Fibroblast of lung (primary cell): ENCODE results near the gene TUNAR. TPM values are rescaled to one million over a fixed set of nuclear protein-coding genes. Genes with fewer than 3 reads are reported as not detected.

Source experiments
- DNase-seq, 2 donors: peaks; one replicate each; pipeline versions ENCODE4 v3.0.0 to v3.0.0-alpha.2; 2010; ENCODE audit warnings: low read depth in 2 of 2
- H2AFZ ChIP-seq: 2 replicates; pipeline ENCODE4 v1.5.1; 2012; ENCODE audit warnings: low read length, control low read depth, inconsistent platforms
- H3K27ac ChIP-seq: 2 replicates; pipeline ENCODE4 v1.5.1; 2011; ENCODE audit warnings: low read length, control low read depth; ENCODE audit not compliant: insufficient read depth
- H3K27me3 ChIP-seq: 2 replicates; pipeline ENCODE4 v1.5.1; 2011; ENCODE audit warnings: mild to moderate bottlenecking, low read length; ENCODE audit not compliant: control insufficient read depth, insufficient read depth
- H3K36me3 ChIP-seq: 2 replicates; pipeline ENCODE4 v1.5.1; 2011; ENCODE audit warnings: low read length; ENCODE audit not compliant: control insufficient read depth, insufficient read depth
- H3K4me1 ChIP-seq: 2 replicates; pipeline ENCODE4 v1.5.1; 2011; ENCODE audit warnings: low read length; ENCODE audit not compliant: control insufficient read depth, insufficient read depth; ENCODE audit errors: extremely low read depth
- H3K4me2 ChIP-seq: 2 replicates; pipeline ENCODE4 v1.5.1; 2011; ENCODE audit warnings: low read length, control low read depth; ENCODE audit not compliant: insufficient read depth; ENCODE audit errors: extremely low read depth
- H3K4me3 ChIP-seq, 4 experiments: fragments of 200-600 bp in 1 of 4; sonication (generic) in 1 of 4; replicated peaks in 1 of 4; 2 replicates each; pipeline ENCODE4 v1.5.1; 2011 to 2016; ENCODE audit warnings: low read length in 4 of 4, low read depth in 3 of 4, mild to moderate bottlenecking in 3 of 4, control low read depth in 2 of 4, inconsistent platforms in 1 of 4, mixed read lengths in 1 of 4; ENCODE audit not compliant: insufficient read depth in 1 of 4; ENCODE audit errors: control extremely low read depth in 1 of 4
- H3K79me2 ChIP-seq: 2 replicates; pipeline ENCODE4 v1.5.1; 2012; ENCODE audit warnings: mild to moderate bottlenecking, low read length, inconsistent platforms; ENCODE audit not compliant: control insufficient read depth, insufficient read depth
- H3K9ac ChIP-seq: 2 replicates; pipeline ENCODE4 v1.5.1; 2011; ENCODE audit warnings: mild to moderate bottlenecking, low read length, control low read depth; ENCODE audit not compliant: insufficient read depth
- H3K9me3 ChIP-seq: 2 replicates; pipeline ENCODE4 v1.5.1; 2012; ENCODE audit warnings: low read depth, low read length; ENCODE audit not compliant: control insufficient read depth, insufficient read depth
- H4K20me1 ChIP-seq: 2 replicates; pipeline ENCODE4 v1.5.1; 2011; ENCODE audit warnings: low read length; ENCODE audit not compliant: control insufficient read depth, insufficient read depth; ENCODE audit errors: extremely low read depth
- EZH2 ChIP-seq: IDR thresholded peaks from 2 replicates; pipeline ENCODE4 v1.5.1; 2012; ENCODE audit warnings: low read length, control low read depth, mild to moderate bottlenecking; ENCODE audit errors: missing control alignments
- polyA plus RNA-seq, 2 donors: library from polyadenylated mRNA; depleted of rRNA in 1 of 2; stranded (reverse) in 1 of 2; unstranded in 1 of 2; fragments of >200 nt; gene quantifications; 2 replicates each; pipeline ENCODE4 v1.2.1, GENCODE V29; 2011 to 2012; ENCODE audit warnings: missing spikeins in 1 of 2
- total RNA-seq: library from RNA; depleted of rRNA; stranded (reverse); fragments of >200 nt; gene quantifications from 2 replicates; pipeline ENCODE4 v1.2.1, GENCODE V29; 2014
- TF ChIP-seq, protein P1 (sequence below), 2 donors: IDR thresholded peaks in 1 of 2; conservative IDR thresholded peaks in 1 of 2; 1 replicate in 1 of 2; 2 replicates in 1 of 2; pipeline ENCODE4 v1.5.1; 2011 to 2012; ENCODE audit warnings: low read length in 2 of 2, control low read depth in 1 of 2, inconsistent platforms in 1 of 2, low read depth in 1 of 2, mild to moderate bottlenecking in 1 of 2

TUNAR gene
- total and polyA plus RNA-seq, 2 donors (not counting 1 experiment from before 2014, with no cell fraction given), result not detected

DNA sequence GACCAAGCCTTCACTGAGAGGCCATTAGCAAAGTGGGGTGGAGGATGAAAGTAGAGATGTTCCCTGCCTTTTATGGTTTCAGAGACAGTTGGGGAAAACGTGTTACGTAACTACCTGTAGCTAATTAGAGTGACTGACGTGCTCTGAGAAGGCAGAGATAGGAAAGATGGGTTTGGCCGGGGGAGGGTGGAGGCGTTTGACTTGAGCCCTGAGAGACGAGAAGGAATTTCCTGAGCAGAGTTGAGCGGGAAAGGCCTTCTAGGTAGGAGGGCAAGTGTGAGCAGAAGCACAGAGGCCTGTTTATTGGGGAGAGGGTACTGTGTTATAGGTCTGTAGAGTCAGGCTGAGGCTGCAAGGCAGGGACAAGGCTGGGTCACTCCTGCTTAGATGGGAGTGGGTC, 8.6 kb downstream of the TUNAR start:
- no peak for DNase-seq
- no peaks in the 10 kb centered on the region for H3K79me2 ChIP-seq
- no peaks in the 10 kb centered on the region for H3K36me3 ChIP-seq
- no peak overlapping the region for H3K4me3 ChIP-seq
- H3K4me2 ChIP-seq, result no peak overlapping the region
- TF ChIP-seq, protein P1, sequence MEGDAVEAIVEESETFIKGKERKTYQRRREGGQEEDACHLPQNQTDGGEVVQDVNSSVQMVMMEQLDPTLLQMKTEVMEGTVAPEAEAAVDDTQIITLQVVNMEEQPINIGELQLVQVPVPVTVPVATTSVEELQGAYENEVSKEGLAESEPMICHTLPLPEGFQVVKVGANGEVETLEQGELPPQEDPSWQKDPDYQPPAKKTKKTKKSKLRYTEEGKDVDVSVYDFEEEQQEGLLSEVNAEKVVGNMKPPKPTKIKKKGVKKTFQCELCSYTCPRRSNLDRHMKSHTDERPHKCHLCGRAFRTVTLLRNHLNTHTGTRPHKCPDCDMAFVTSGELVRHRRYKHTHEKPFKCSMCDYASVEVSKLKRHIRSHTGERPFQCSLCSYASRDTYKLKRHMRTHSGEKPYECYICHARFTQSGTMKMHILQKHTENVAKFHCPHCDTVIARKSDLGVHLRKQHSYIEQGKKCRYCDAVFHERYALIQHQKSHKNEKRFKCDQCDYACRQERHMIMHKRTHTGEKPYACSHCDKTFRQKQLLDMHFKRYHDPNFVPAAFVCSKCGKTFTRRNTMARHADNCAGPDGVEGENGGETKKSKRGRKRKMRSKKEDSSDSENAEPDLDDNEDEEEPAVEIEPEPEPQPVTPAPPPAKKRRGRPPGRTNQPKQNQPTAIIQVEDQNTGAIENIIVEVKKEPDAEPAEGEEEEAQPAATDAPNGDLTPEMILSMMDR (conservative IDR thresholded peaks at IDR 0.05 in 1 of 2, IDR thresholded peaks at IDR 0.05 in 1 of 2; ENCODE audit: low read depth in 1 of 2, low read length in 2 of 2), result no peak
- no peak for TF ChIP-seq EZH2
- H3K27ac ChIP-seq, result no peak overlapping the region
- H3K9me3 ChIP-seq, result no peaks in the 10 kb centered on the region
- H4K20me1 ChIP-seq, result no peaks in the 10 kb centered on the region
- H2AFZ ChIP-seq, result no peak overlapping the region
- H3K4me1 ChIP-seq, result no peaks in the 10 kb centered on the region
- H3K9ac ChIP-seq, result no peak overlapping the region
- H3K27me3 ChIP-seq, result no peaks in the 10 kb centered on the region

DNA sequence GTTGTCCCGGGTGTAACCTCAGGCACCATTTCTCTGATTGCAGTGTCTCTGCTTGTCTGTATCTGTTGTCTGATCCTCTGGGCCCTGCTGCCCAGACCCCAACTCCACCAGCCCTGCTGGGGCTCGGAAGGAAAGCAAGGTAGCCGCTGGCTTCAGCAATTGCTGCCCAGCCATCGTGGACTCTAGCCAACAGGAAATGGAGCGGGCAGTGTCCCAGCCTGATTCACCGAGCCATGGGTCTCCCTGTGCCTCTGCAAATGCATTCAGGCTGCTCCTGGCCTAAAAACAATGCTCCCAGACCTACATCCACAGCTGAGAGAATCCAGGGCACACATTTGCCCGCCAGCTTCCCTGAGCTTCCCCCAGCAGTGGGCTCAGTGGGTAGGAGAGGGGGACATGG, 9.2 kb downstream of the TUNAR start:
- no peaks in the 10 kb centered on the region for H3K79me2 ChIP-seq
- no peak overlapping the region for H3K9ac ChIP-seq
- H3K36me3 ChIP-seq, result no peaks in the 10 kb centered on the region
- no peak overlapping the region for H3K4me3 ChIP-seq
- H3K9me3 ChIP-seq, result no peaks in the 10 kb centered on the region
- no peaks in the 10 kb centered on the region for H3K4me1 ChIP-seq
- H3K27ac ChIP-seq, result no peak overlapping the region
- H3K4me2 ChIP-seq, result no peak overlapping the region
- no peak for TF ChIP-seq EZH2
- TF ChIP-seq, protein P1 (conservative IDR thresholded peaks at IDR 0.05 in 1 of 2, IDR thresholded peaks at IDR 0.05 in 1 of 2; ENCODE audit: low read depth in 1 of 2, low read length in 2 of 2), result no peak
- no peaks in the 10 kb centered on the region for H3K27me3 ChIP-seq
- H4K20me1 ChIP-seq, result no peaks in the 10 kb centered on the region
- no peak overlapping the region for H2AFZ ChIP-seq
- DNase-seq, result peak in 1 of 2 donors; percentile 45

DNA sequence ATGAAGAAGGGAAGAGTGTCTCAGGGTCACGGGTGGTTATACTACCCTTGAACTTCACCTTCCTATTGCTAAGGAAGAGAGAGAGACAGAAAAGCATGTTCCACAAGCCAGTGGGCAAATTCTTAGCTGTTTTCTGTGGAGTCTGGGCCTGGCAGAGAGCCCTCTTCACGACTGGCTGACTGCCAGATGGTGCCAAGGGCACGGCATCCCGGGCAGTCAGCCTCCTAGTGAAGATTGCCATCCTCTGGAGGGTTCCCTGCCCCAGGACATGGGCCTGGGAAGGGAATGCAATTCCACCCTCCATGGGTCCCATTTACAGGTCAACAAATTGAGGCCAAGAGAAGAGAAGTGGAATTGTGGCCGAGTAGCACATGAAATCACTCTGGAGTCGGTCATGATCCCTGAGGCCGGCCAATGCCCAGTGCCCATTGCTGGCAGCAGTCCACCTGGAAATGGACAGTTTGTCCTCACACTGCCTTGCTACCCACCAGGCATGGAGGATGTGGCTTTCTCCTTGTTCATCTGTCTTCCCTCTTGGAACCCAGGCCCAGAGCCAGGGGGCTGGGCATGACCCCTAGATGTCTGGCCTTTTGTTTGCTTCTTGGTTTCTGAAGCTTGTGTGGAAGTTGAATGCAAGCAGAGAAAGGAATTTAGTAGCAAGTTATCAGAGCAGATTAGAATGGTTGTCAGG, 9.9 kb downstream of the TUNAR start:
- H3K79me2 ChIP-seq, result no peaks in the 10 kb centered on the region
- no peak overlapping the region for H3K9ac ChIP-seq
- H4K20me1 ChIP-seq, result no peaks in the 10 kb centered on the region
- no peaks in the 10 kb centered on the region for H3K27me3 ChIP-seq
- no peak for TF ChIP-seq EZH2
- TF ChIP-seq, protein P1 (conservative IDR thresholded peaks at IDR 0.05 in 1 of 2, IDR thresholded peaks at IDR 0.05 in 1 of 2; ENCODE audit: low read depth in 1 of 2, low read length in 2 of 2), result no peak
- no peaks in the 10 kb centered on the region for H3K36me3 ChIP-seq
- H3K9me3 ChIP-seq, result no peaks in the 10 kb centered on the region
- no peak overlapping the region for H2AFZ ChIP-seq
- H3K4me1 ChIP-seq, result no peaks in the 10 kb centered on the region
- H3K4me3 ChIP-seq, result no peak overlapping the region
- DNase-seq, result no peak
- no peak overlapping the region for H3K4me2 ChIP-seq
- no peak overlapping the region for H3K27ac ChIP-seq
